ENCODE measurements around the gene MZF1. TPM values are rescaled to one million over a fixed set of nuclear protein-coding genes. Genes with fewer than 3 reads are reported as not detected.
"Not testable (repeated sequence)": the region's sequence is repeated elsewhere in the genome, so short reads cannot be mapped to it uniquely, and the experiment has no call there.

The MZF1 gene
- total RNA-seq, 3 donors from 2014 or later = 30.4 to 43.3 (median 36.1) TPM

DNA sequence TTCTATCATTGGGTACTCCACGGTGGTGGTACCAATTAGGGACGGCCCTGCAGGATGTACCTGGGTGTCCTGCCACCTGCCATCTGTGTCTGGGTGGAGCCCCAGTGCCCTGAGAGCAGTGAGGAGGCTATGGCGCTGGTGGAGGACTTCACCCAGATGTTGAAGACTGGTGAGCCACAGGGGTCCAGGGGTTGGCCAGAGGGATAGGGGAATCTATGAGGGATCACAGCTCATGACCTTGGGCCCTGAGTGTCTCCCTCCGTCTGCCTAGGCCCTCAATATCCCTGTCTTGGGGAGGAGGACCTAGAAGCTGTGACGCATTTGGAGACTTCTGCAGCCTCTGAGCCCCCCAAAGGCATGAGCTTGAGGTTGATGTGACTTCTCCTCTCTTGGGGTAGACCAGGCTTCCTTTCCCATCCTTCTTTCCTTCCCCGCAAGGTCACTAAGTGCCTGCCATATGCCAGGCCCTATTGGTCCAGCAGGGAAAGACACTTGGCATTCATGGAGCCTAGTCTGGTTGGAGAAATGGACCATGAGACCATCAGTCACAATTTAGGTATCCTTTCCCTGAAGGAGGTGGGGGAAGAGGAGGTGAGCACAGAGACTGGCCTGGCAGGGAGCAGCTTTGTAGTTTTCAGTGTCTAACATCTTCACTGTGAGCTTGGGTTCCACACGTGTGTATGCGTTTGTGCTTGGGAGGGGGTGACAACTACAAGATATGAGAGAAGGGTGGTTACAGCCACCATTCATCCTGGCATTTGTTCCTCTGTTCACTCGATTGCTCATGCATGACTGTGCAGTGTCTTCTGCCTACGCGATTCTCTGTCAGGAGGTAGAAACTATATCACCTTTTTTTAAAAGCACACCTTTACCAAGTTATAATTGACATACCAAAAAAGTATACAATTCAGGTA is 5.1 kb upstream of the MZF1 start:
- H3K4me1 ChIP-seq (ENCODE audit: low read depth) = peaks cover 10% of the 10 kb centered on the region
- no peaks in the 10 kb centered on the region for H3K36me3 ChIP-seq (ENCODE audit: low read depth)
- DNase-seq (peak in 1 of 3 donors; percentile 29), ATAC-seq (no peak)
- intact Hi-C loops (cut with DNase I, micrococcal nuclease) = no loop called here
- no peak overlapping the region for H3K4me3 ChIP-seq
- no peaks in the 10 kb centered on the region for H3K9me3 ChIP-seq
- TF ChIP-seq, protein P1, sequence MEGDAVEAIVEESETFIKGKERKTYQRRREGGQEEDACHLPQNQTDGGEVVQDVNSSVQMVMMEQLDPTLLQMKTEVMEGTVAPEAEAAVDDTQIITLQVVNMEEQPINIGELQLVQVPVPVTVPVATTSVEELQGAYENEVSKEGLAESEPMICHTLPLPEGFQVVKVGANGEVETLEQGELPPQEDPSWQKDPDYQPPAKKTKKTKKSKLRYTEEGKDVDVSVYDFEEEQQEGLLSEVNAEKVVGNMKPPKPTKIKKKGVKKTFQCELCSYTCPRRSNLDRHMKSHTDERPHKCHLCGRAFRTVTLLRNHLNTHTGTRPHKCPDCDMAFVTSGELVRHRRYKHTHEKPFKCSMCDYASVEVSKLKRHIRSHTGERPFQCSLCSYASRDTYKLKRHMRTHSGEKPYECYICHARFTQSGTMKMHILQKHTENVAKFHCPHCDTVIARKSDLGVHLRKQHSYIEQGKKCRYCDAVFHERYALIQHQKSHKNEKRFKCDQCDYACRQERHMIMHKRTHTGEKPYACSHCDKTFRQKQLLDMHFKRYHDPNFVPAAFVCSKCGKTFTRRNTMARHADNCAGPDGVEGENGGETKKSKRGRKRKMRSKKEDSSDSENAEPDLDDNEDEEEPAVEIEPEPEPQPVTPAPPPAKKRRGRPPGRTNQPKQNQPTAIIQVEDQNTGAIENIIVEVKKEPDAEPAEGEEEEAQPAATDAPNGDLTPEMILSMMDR (IDR thresholded peaks at IDR 0.05) = no peak

DNA sequence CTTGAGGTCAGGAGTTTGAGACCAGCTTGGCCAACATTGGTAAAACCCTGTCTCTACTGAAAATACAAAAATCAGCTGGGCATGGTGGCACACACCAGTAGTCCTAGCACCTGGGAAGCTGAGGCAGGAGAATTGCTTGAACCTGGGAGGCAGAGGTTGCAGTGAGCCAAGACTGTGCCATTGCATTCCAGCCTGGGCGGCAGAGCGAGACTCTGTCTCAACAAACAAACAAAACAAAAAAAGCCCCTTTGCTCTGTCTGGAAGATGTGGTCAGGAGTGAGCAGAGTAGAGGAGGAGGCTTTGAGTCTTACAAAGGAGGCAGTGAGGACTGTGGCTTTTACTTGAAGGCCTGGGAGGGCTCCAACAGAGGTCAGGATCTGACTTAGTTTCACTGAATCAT is 4.4 kb upstream of the MZF1 start:
- intact Hi-C loops (cut with DNase I, micrococcal nuclease); H3K4me3 ChIP-seq; H3K9me3 ChIP-seq; ATAC-seq; H3K36me3 ChIP-seq (ENCODE audit: low read depth); DNase-seq: not testable (repeated sequence)
- peaks cover 10% of the 10 kb centered on the region for H3K4me1 ChIP-seq (ENCODE audit: low read depth)

DNA sequence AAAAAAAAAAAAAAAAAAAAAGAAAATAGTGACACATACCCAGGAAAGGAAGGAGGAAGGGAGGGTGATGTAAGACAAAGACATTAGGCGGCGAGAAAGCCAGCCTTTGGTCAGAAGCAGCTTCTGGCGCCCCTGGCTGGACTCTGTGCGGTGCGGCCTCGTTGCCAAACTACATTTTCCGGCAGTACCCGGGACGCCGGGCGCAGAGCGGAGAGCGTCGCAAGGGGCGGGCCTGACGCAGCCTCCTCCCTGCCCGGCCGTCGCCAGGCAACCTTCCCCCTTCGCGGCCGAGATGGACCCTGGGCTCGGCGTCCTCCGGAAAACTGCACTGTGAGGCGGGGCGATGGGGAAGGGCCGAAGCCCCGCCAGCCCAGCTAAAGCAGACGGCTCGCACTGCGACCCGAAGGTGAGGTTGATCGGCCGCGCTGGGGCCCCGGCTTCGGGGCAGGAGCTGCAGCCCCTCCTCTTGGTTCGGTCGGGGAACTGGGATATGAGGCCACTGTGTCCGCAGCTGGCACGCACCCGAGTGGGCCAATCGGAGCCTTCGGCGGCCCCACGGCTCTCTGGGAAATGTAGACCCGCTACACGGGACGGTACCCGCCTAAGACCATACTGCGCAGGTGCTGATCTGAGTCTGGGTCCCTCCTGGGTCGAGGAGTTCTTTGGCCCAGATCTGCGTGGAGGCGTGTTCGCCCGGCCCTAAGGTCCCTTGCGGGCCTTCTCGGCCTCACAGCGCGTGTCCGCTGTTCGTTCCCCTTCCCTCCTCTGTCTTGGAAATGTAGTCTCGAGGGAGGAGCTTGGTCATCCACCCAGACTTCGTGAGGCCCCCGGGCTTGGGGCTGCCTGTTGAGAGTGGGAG is 2.3 kb upstream of the MZF1 start:
- intact Hi-C loops (cut with DNase I, micrococcal nuclease) = no loop called here

DNA sequence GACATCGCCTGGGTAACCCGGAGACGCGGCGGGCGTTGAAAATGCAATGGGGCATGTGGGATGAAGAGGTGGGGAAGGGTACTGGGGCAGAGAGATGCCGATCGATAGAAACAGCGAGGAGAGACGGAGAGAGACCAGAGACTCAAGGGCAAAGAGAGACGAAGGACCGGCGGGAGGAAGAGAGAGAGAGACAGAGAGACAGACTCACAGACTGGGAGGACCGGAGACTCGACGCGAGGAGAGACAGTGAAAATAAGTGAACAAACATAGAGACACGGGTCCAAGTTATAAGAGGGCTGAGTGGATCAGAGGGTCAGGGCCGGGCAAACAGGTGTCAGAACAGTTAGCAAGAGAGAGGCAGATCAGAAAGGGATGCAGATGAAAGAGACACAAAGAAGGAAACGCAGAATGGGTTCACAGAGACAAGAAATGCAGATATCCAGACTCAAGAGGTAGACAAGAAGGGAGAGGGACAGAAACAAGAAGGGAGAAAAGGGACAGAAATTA is 576 bp upstream of the MZF1 start:
- H3K4me1 ChIP-seq (ENCODE audit: low read depth) = peaks cover 17% of the 10 kb centered on the region
- intact Hi-C loops (cut with DNase I, micrococcal nuclease) = no loop called here
- DNase-seq = no peak
- H3K9me3 ChIP-seq = no peaks in the 10 kb centered on the region
- TF ChIP-seq, protein P1 (IDR thresholded peaks at IDR 0.05) = no peak
- no peaks in the 10 kb centered on the region for H3K36me3 ChIP-seq (ENCODE audit: low read depth)
- H3K4me3 ChIP-seq = peak overlapping the region; percentile 56
- ATAC-seq = no peak

More for the DNA sequence above, 2.3 kb upstream of the MZF1 start:
- TF ChIP-seq, protein P1 (IDR thresholded peaks at IDR 0.05) = no peak
- Histone ChIP-seq H3K36me3 (ENCODE audit: low read depth) (no peaks in the 10 kb centered on the region), H3K4me3 (peak overlapping the region; percentile 44), H3K4me1 (ENCODE audit: low read depth) (peaks cover 17% of the 10 kb centered on the region), H3K9me3 (no peaks in the 10 kb centered on the region)
- ATAC-seq = peak; percentile 69
- DNase-seq = peak; percentile 89 to 93 (median 91)

DNA sequence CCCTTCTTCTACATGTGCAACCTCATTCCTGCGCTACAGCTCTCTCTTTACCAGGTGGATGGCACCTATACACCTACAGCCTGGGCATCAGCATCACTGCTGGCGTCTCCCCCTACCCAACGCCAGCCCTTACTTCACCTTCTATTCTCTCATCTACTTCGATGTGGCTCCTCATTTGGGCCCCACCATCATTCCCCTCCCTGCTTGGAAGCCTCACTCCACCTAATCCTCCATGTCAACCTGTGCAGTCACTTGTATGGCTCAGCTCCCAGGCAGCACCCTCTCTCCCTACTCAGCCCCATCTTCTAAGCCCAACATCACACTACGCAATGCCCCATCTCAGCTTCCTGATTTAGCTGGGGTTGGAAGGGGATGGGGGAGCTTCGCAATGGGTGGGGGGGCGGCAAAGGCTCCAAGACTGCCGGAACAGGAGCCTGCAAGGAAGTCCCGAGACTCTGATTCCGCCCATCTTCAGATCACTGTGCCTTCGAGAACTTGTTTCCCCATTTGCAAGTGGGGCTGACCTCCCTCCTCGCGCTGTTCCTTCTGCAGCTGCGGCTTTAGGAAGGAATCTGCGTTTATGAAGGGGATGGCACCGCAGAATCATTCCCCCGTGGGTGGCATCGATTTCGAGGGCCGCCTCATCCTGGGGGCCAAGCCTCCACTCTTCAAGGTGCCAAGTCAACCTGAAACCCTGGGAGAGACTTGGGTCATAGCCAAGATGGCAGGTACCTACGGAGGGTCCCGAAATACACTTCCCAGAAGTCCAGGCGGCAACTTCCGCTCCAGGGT is 913 bp downstream of the MZF1 start:
- Histone ChIP-seq H3K4me1 (ENCODE audit: low read depth) (peaks cover 17% of the 10 kb centered on the region), H3K36me3 (ENCODE audit: low read depth) (no peaks in the 10 kb centered on the region), H3K4me3 (peak overlapping the region; percentile 56), H3K9me3 (no peaks in the 10 kb centered on the region)
- intact Hi-C loops (cut with DNase I, micrococcal nuclease) = no loop called here
- ATAC-seq (no peak), DNase-seq (peak in 1 of 3 donors; percentile 11)
- TF ChIP-seq, protein P1 (IDR thresholded peaks at IDR 0.05) = no peak
